Myocyte (in vitro differentiated cells): Measurements from ENCODE around the gene MTR. TPM values are rescaled to one million over a fixed set of nuclear protein-coding genes. Genes with fewer than 3 reads are reported as not detected.

Experiments used
- DNase-seq: peaks from one replicate; pipeline ENCODE4 v3.0.0-alpha.2; 2012; ENCODE audit warnings: low read depth
- polyA plus RNA-seq: library from polyadenylated mRNA; unstranded; fragments of >200 nt; gene quantifications from one replicate; pipeline ENCODE4 v1.2.1, GENCODE V29; 2012; ENCODE audit warnings: missing spikeins
- total RNA-seq: library from RNA; depleted of rRNA; stranded (reverse); fragments of >200 nt; gene quantifications from 2 replicates; pipeline ENCODE4 v1.2.3, GENCODE V29; 2014

The MTR gene
- 22.9 and 24.7 TPM in 2 replicates for total RNA-seq
- 10.6 TPM for polyA plus RNA-seq

- peak; percentile 99 for DNase-seq
These were observed at the start of gene MTR for GRCh38 chr1:236795035-236795756. Gene MTR (plus strand): TSS chr1:236795292. CDS start chr1:236795704, 412 bp downstream.

GRCh38 chr1:236746785-236747184 lies 48.3 kb upstream of the MTR start:
- DNase-seq = no peak

GRCh38 chr1:236747311-236747985 lies 47.6 kb upstream of the MTR start:
- DNase-seq = peak; percentile 38

GRCh38 chr1:236748268-236748870 lies 46.7 kb upstream of the MTR start:
- no peak for DNase-seq

- DNase-seq = no peak
These were observed 44.2 kb upstream of the MTR start for GRCh38 chr1:236750928-236751327.

- DNase-seq = no peak
These were observed 43.7 kb upstream of the MTR start for GRCh38 chr1:236751385-236751784.

- no peak for DNase-seq
These were observed 43.2 kb upstream of the MTR start for GRCh38 chr1:236751935-236752334.

GRCh38 chr1:236753516-236753915 lies 41.6 kb upstream of the MTR start:
- peak; percentile 33 for DNase-seq

GRCh38 chr1:236753964-236754363 lies 41.1 kb upstream of the MTR start:
- no peak for DNase-seq

- no peak for DNase-seq
These were observed 40.4 kb upstream of the MTR start for GRCh38 chr1:236754525-236755210.

GRCh38 chr1:236757640-236758039 lies 37.5 kb upstream of the MTR start:
- no peak for DNase-seq

GRCh38 chr1:236759252-236759859 lies 35.7 kb upstream of the MTR start:
- peak; percentile 42 for DNase-seq

- no peak for DNase-seq
These were observed 34.6 kb upstream of the MTR start for GRCh38 chr1:236760480-236760879.

GRCh38 chr1:236760986-236761385 lies 34.1 kb upstream of the MTR start:
- no peak for DNase-seq

- no peak for DNase-seq
These were observed 33.5 kb upstream of the MTR start for GRCh38 chr1:236761397-236762132.

- DNase-seq = no peak
These were observed 32.7 kb upstream of the MTR start for GRCh38 chr1:236762410-236762809.

GRCh38 chr1:236765831-236766230 lies 29.3 kb upstream of the MTR start:
- DNase-seq = no peak

- DNase-seq = no peak
These were observed 28.6 kb upstream of the MTR start for GRCh38 chr1:236766506-236766905.

GRCh38 chr1:236767276-236767675 lies 27.8 kb upstream of the MTR start:
- no peak for DNase-seq

GRCh38 chr1:236768601-236769000 lies 26.5 kb upstream of the MTR start:
- DNase-seq = peak; percentile 50

GRCh38 chr1:236773919-236774318 lies 21.2 kb upstream of the MTR start:
- DNase-seq = no peak
